DOHH2 (cell line): ENCODE measurements around the gene CAPN7.

Experiments used
- CTCF ChIP-seq: fragments of 200-600 bp; sonication (generic); IDR thresholded peaks from one replicate; pipeline ENCODE4 v1.5.1; 2014; ENCODE audit warnings: antibody characterized with exemption, mild to moderate bottlenecking, low read depth, low read length; ENCODE audit not compliant: poor library complexity, severe bottlenecking
- EZH2phosphoT487 ChIP-seq: fragments of 200-600 bp; sonication (generic); IDR thresholded peaks from 2 replicates; pipeline ENCODE4 v1.6.1; 2017; ENCODE audit warnings: borderline replicate concordance, mild to moderate bottlenecking, antibody characterized with exemption, low read length, moderate library complexity, mixed read lengths

- TF ChIP-seq CTCF (no peak), EZH2phosphoT487 (no peak)
These were observed 50.9 kb downstream of the CAPN7 start for GRCh38 chr3:15256861-15257341.
